T47D (cell line): ENCODE results near the gene SLC24A1.

Source experiments
- DNase-seq, 2 experiments: peaks; one replicate each; pipeline versions ENCODE4 v3.0.0 to v3.0.0-alpha.2; 2011 to 2012; ENCODE audit warnings: low read depth in 1 of 2, low spot score in 1 of 2
- JUND ChIP-seq: IDR thresholded peaks from 2 replicates; pipeline ENCODE4 v1.6.1; 2012; ENCODE audit warnings: low read depth
- in situ Hi-C: cut with HindIII; loops from 2 replicates; pipeline ENCODE4 v1.10.0; 2016; ENCODE audit warnings: low sequenced_read_pairs, low pct_unique_long_range_greater_than_20kb

SLC24A1 gene

GRCh38 chr15:65675551-65675950 is 53.8 kb downstream of the SLC24A1 start:
- in situ Hi-C loops = no loop called here

GRCh38 chr15:65676123-65676522 is 54.4 kb downstream of the SLC24A1 start:
- no peak for TF ChIP-seq JUND
- DNase-seq = no peak
- in situ Hi-C loops = no loop called here

More at GRCh38 chr15:65675551-65675950, 53.8 kb downstream of the SLC24A1 start:
- DNase-seq = peak in 1 of 2 experiments; percentile 52
- no peak for TF ChIP-seq JUND

GRCh38 chr15:65680544-65680943 is 58.8 kb downstream of the SLC24A1 start:
- in situ Hi-C loops = no loop called here
- TF ChIP-seq JUND = no peak
- no peak for DNase-seq

GRCh38 chr15:65682404-65682911 is 60.7 kb downstream of the SLC24A1 start:
- no peak for TF ChIP-seq JUND
- no peak for DNase-seq
- in situ Hi-C loops = no loop called here

GRCh38 chr15:65688462-65688861 is 66.7 kb downstream of the SLC24A1 start:
- no peak for TF ChIP-seq JUND
- in situ Hi-C loops = no loop called here
- no peak for DNase-seq

GRCh38 chr15:65690173-65690572 is 68.4 kb downstream of the SLC24A1 start:
- no peak for TF ChIP-seq JUND
- DNase-seq = no peak
- in situ Hi-C loops = no loop called here

- DNase-seq = no peak
- no peak for TF ChIP-seq JUND
- in situ Hi-C loops = no loop called here
Measured at GRCh38 chr15:65690778-65691177, 69.0 kb downstream of the SLC24A1 start.

- TF ChIP-seq JUND = no peak
- no peak for DNase-seq
- in situ Hi-C loops = no loop called here
Measured at GRCh38 chr15:65695081-65695480, 73.3 kb downstream of the SLC24A1 start.
